Activated T-cell treated with anti-CD3 and anti-CD28 coated beads, Interleukin-2, amount 50 U/mL, for 24 hours (primary cell): ENCODE results near the gene NHSL2.
A peak's percentile ranks its signal among the peaks of the same experiment; 100 is the strongest.

ENCODE experiments used
- DNase-seq: peaks from one replicate; pipeline ENCODE4 v3.0.0-alpha.2; 2020
- H3K27ac Mint-ChIP-seq: 2 replicates; pipeline ENCODE4 v1.8.0; 2020; ENCODE audit warnings: mild to moderate bottlenecking, mixed read lengths
- H3K27me3 Mint-ChIP-seq: 2 replicates; pipeline ENCODE4 v1.8.0; 2020; ENCODE audit warnings: mixed read lengths
- H3K36me3 Mint-ChIP-seq: 2 replicates; pipeline ENCODE4 v1.8.0; 2020; ENCODE audit warnings: low read depth, mixed read lengths
- H3K4me1 Mint-ChIP-seq: 2 replicates; pipeline ENCODE4 v1.8.0; 2020; ENCODE audit warnings: low read depth, mixed read lengths
- H3K4me3 Mint-ChIP-seq: 2 replicates; pipeline ENCODE4 v1.8.0; 2020; ENCODE audit warnings: mild to moderate bottlenecking, moderate library complexity, mixed read lengths
- H3K9me3 Mint-ChIP-seq: 2 replicates; pipeline ENCODE4 v1.8.0; 2020; ENCODE audit warnings: mixed read lengths

NHSL2 gene

DNA sequence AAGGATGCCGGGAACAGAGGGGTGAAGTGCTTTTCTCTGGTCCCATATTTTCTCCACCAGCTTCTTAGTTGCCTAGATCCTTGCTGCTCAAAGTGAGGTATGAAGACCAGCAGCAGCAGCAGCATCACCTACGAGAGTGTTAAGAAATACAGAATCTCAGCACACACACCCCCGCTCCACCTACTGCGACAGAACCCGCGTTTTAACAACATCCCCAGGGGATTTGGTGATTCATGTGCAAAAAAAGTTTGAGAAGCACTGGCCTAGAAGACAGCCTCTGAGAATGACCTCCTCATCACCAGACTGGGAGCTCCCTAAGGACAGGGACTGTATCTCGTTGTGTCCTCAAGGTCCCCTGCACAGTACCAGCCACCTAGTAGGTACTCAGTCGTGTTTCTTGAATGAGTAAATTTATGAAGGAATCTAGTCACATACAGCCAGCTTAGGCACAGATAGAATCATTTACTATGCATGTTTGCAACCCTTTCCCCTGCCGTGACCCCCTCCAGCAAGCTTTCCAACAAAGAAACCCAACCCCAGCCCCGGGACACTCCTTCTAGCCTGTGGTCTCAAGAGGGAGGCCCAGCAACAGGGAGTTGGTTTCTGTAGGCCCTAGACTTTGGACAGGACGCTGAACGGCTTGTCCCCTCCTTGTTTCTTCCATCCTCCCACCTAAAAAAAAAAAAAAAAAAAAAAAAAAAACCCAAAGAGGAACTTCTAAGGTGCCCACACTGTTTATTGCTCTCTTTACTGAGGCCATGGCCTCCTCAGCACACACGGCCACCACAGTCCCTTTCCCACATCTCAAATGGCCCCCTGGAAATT lies 199.6 kb downstream of the NHSL2 start:
- Mint-ChIP-seq H3K9me3 (no peaks in the 10 kb centered on the region), H3K4me3 (no peak overlapping the region), H3K27me3 (peaks cover 65% of the 10 kb centered on the region), H3K27ac (no peak overlapping the region), H3K4me1 (peaks cover 12% of the 10 kb centered on the region), H3K36me3 (no peaks in the 10 kb centered on the region)
- DNase-seq, result no peak

DNA sequence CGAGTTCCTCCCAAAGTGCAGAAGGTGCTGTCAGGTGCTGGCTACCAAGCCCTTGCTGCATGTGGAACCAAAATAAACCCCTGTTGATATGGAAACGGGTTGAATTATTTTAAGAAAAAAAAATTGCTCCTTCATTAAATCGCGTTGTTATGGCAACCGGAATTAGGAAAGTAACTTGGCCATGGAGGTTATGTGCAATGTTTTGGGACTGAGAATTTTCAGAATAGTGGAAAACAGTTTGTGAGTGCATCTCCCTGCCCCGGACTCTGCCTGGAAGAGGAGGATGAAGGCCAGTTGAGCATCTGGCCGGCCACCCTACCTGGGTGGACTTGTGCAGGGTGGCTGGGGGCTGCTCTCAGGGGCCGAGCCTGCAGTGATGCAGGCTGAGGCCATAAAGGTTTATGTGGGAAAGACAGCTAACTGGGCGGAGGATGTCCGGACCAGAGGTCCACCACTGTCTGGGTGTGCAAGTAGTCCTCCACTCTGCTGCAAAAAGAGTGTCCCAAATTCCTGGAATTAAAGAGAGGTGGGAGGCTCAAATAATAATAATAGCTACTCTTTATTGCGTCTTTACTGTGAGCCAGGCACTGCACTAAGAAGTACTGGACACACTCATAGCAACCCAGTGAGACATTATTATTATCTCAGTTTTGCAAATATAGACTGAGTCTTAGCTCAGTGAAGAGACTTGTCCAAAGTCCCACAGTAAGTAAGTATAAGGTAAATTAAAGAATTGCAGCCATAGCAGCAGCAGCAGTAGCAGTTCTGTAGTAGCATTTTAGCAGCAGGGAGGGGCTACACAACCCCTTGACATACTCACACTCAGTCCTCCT lies 200.4 kb downstream of the NHSL2 start:
- no peak for DNase-seq
- H3K27me3 Mint-ChIP-seq, result peaks cover 71% of the 10 kb centered on the region
- H3K27ac Mint-ChIP-seq, result no peak overlapping the region
- H3K36me3 Mint-ChIP-seq, result no peaks in the 10 kb centered on the region
- peaks cover 6% of the 10 kb centered on the region for H3K4me1 Mint-ChIP-seq
- no peaks in the 10 kb centered on the region for H3K9me3 Mint-ChIP-seq
- H3K4me3 Mint-ChIP-seq, result no peak overlapping the region

DNA sequence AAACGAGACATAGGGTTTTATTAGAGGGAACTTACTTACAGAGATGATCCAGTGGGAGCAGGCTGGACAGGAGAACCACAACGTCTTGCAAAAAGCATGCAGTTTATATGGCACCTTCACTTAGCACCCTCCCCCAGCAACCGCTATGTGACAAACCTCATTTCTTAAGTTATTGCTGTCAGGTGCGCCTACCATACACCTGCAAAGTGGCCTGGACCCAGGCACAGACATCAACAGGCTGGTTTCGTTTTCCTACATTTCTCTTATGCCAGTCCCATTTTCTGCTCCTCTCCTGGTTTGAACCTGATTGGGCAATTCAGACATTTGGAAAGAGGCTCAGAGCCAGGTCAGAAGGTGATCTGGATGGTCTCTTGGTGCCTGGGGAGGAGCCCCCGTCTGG lies 202.8 kb downstream of the NHSL2 start:
- peaks cover 72% of the 10 kb centered on the region for H3K27me3 Mint-ChIP-seq
- no peak overlapping the region for H3K4me3 Mint-ChIP-seq
- DNase-seq, result no peak

DNA sequence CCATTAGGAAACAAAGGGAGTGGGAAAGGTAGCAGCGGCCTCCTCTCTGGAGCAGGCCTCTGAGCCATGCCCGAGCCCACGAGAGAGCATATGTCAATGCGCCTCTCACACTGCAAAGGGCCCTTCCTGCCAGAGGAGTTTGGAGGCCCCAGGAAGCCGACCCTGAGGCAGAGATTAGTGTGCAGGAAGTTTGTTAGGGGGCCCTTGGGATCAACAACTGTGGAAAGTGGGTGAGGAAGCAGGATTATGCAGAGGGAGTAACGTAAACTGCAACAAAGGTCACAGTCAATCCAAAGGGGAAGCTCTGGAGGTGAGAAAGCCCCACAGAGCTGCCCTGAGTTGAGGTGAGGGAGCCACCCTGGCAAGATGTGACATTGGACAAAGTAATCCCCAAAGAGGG lies 203.7 kb downstream of the NHSL2 start:
- H3K4me3 Mint-ChIP-seq, result no peak overlapping the region
- no peaks in the 10 kb centered on the region for H3K4me1 Mint-ChIP-seq
- peaks cover 66% of the 10 kb centered on the region for H3K27me3 Mint-ChIP-seq
- no peaks in the 10 kb centered on the region for H3K36me3 Mint-ChIP-seq
- H3K27ac Mint-ChIP-seq, result no peak overlapping the region
- no peak for DNase-seq
- no peaks in the 10 kb centered on the region for H3K9me3 Mint-ChIP-seq

More for the DNA sequence above, 202.8 kb downstream of the NHSL2 start:
- Mint-ChIP-seq H3K9me3 (no peaks in the 10 kb centered on the region), H3K36me3 (no peaks in the 10 kb centered on the region), H3K4me1 (no peaks in the 10 kb centered on the region), H3K27ac (no peak overlapping the region)

DNA sequence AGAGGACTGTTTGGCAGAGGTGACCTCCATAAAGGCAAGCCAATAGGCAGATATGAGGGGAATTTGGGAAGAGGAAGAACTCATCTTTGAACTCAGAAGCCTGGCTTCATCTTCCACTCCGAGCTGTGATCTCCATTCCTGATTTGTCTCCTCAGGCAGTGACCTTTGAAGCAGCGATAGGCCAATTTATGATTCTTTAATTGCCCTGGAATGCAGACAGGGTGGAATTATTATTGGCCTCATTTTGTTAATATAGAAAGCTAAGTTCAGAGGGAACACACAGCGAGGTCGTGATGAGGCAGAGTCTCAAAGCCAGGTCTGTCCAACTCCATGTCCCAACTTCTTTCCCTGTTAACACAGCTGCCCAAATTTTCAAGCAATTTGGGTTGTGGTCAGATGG lies 204.2 kb downstream of the NHSL2 start:
- Mint-ChIP-seq H3K36me3 (no peaks in the 10 kb centered on the region), H3K27me3 (peaks cover 62% of the 10 kb centered on the region), H3K4me1 (no peaks in the 10 kb centered on the region), H3K9me3 (no peaks in the 10 kb centered on the region), H3K4me3 (no peak overlapping the region), H3K27ac (no peak overlapping the region)
- no peak for DNase-seq

DNA sequence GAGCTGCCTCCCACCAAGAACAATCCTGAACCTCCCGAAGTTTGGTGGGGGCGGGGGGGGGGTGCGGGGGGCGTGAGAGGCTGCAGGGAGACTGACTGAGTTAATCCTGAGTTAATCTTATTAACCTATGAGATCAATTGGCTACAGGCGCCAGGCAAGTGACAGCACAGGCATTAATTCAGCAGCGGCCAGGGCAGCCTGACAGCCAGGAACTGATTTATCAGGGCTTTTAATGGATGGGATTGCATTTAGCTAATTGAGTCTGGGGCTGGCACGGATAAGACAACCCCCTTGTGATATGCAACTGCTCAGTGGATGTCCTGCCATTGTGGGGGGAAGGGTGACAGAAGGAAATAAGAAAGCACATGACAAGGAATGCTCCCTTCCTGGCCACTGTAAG lies 204.7 kb downstream of the NHSL2 start:
- H3K27ac Mint-ChIP-seq, result no peak overlapping the region
- H3K4me3 Mint-ChIP-seq, result no peak overlapping the region
- H3K36me3 Mint-ChIP-seq, result no peaks in the 10 kb centered on the region
- no peaks in the 10 kb centered on the region for H3K9me3 Mint-ChIP-seq
- H3K4me1 Mint-ChIP-seq, result no peaks in the 10 kb centered on the region
- no peak for DNase-seq
- peaks cover 62% of the 10 kb centered on the region for H3K27me3 Mint-ChIP-seq

DNA sequence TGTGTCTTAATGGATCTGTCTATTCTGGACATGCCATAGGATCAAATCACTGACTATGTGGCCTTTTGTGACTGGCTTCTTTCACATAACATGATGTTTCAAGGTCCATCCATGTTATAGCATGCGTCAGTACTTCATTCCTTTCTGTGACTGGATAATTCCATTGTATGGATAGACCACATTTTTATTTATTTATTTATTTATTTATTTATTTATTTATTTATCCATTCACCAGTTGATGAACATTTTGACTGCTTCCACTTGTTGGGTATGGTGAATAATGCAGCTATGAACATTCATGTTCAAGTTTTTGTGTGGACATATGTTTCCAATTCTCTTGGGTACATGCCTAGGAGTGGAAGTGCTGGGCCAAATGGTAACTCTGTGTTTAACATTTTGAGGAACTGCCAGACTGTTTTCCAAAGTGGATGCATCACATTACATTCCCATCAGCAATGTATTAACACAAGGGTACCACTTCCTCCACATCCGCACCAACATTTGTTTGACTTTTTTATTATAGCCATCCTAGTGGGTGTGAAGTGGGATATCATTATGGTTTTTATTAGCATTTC lies 207.1 kb downstream of the NHSL2 start:
- H3K9me3 Mint-ChIP-seq, result no peaks in the 10 kb centered on the region
- peaks cover 19% of the 10 kb centered on the region for H3K4me1 Mint-ChIP-seq
- peaks cover 74% of the 10 kb centered on the region for H3K27me3 Mint-ChIP-seq
- no peak overlapping the region for H3K27ac Mint-ChIP-seq
- no peak for DNase-seq
- no peaks in the 10 kb centered on the region for H3K36me3 Mint-ChIP-seq
- H3K4me3 Mint-ChIP-seq, result no peak overlapping the region

DNA sequence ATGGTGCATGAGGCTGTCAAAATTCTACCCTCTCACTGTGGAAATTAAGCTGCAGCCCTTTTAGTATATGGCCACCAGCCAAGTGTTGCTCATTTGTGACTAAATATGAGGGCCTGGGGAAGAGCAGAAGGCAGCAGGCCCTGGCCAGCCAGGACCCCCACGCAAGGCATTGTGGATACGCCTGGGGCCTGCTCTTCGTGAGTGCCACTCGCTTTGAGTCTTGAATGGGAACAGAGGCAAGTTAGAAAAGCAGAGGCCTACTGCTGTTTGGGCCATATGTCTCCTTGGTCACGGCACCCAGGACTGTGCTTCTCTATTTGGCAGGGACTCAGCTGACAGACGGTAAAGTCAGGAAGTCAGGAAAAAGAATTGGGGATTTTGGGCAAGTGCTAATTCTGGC lies 210.2 kb downstream of the NHSL2 start:
- Mint-ChIP-seq H3K27me3 (peaks cover 81% of the 10 kb centered on the region), H3K4me1 (peaks cover 31% of the 10 kb centered on the region), H3K27ac (no peak overlapping the region), H3K4me3 (no peak overlapping the region), H3K36me3 (no peaks in the 10 kb centered on the region), H3K9me3 (no peaks in the 10 kb centered on the region)
- DNase-seq, result no peak

DNA sequence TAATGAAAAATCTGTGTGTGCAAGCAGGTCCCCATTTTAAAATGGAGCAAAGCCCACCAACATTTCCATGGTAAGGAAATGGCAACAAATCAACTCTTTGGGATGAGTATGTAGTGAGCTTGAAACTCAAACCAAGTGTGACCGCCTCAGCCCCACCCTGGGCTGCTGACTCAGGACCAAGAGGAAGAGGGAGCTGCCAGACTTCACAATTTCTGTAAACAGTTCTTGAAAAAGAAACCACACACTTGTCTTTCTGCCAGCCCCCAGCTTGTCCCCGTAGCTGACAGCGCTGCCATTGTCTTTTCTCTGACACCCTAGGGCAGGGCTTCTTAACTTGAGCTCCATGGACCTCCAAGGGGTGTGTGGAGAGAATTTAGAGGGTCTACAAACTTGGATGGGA lies 210.7 kb downstream of the NHSL2 start:
- H3K4me1 Mint-ChIP-seq, result peaks cover 33% of the 10 kb centered on the region
- peaks cover 80% of the 10 kb centered on the region for H3K27me3 Mint-ChIP-seq
- no peak for DNase-seq
- H3K9me3 Mint-ChIP-seq, result no peaks in the 10 kb centered on the region
- no peaks in the 10 kb centered on the region for H3K36me3 Mint-ChIP-seq
- H3K4me3 Mint-ChIP-seq, result no peak overlapping the region
- H3K27ac Mint-ChIP-seq, result peak overlapping the region; percentile 22

DNA sequence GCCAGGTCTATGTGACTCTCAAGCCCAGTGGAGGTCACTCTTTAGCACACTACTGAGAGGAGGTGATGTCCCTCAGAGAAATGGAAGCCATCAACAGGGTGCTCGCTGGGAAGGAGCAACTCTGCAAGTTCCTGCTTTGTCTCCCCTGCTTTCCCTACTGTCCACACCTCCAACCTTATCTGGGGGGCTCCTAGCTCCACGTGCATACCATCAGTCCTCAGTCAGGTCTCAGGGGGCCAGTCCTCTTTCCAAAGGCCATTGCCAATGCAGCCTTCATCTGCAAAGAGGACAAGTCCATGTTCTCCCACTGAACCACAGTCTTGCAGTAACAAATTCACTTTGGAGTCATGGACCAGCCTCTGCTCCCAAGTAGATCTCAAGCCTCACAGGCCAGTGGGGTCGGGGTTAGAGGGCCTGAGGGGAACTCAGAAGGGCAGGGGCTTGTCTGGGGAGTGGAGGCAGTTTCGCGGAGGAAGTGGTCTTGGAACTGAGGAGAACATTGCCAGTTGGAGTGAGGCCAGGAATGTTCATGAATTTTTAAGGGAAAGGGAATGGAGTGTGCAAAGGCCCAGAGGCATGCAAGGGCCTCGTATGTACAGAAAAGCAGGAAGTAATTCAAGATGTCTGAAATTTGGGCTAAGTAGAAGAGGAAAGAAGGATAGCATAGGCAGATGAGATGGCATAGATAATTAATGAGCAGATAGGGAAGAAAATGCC lies 212.1 kb downstream of the NHSL2 start:
- Mint-ChIP-seq H3K27ac (no peak overlapping the region), H3K36me3 (no peaks in the 10 kb centered on the region), H3K9me3 (no peaks in the 10 kb centered on the region), H3K4me3 (no peak overlapping the region), H3K4me1 (peaks cover 37% of the 10 kb centered on the region), H3K27me3 (peaks cover 81% of the 10 kb centered on the region)
- no peak for DNase-seq

DNA sequence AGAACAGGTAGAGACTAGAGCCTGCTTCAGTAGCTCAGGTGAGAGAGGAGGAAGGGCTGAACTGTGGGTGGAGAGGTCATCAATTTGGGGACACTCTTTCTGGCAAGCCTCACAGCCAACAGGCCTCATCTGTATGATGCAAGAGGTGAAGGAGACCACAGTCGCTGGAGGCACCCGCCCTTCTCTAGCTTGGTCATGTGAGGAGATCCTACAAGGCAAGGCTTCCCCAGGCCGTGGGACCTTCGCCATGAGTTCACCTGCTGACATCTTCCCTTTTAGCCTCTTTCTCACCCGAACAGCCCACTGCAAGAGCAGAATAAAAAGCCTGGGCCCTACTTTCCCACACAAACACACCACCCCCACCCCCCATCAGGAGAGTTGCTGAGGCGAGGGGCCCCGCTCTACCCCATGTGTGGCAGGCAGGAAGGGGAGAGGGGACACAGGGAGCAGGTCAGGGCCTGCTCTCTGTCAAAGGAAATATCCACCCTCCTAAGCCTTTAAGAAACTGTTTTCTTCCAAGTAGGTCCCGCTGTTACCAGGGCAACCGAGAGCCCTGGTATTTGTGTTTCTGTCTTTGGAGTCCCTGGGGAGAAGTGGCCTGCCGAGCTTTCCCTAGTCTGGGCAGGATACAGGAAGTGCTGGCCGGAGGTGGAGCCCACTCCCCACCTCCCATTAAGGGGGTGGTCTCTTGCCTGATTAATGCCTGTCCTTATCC lies 213.0 kb downstream of the NHSL2 start:
- Mint-ChIP-seq H3K36me3 (no peaks in the 10 kb centered on the region), H3K9me3 (no peaks in the 10 kb centered on the region), H3K27me3 (peaks cover 79% of the 10 kb centered on the region), H3K27ac (no peak overlapping the region), H3K4me3 (no peak overlapping the region), H3K4me1 (peaks cover 37% of the 10 kb centered on the region)
- DNase-seq, result no peak

DNA sequence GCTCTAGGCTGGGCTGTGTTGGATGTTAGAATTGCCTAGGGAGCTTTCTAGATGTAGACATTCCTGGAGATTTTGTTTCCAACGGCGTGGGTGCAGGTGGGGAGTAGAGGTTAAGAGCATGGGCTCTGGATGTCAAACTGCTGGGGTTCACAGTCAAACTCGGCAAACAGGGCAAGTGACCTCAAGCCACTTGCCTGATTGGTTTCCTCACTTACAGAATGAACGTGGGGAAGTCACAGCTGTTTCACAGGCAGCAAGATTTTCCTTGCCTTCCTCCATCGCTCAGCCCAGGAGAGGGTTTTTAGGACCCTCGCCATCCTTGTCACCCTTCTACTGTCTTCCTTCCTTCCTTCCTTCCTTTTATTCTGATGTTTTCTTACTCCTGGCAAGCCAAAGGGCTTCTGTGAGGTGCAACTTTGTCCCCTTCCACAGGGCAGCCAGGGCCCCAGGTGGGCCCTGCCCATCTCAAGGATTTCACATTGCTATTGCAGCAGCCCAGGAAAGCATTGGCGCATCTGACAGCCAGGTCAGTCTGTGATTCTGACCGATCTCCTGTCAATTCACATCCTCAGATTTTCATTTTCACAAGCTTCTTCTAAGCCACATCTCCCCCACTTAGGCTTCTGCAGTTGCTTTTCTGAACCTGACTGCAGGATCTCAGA lies 214.0 kb downstream of the NHSL2 start:
- Mint-ChIP-seq H3K27ac (no peak overlapping the region), H3K4me3 (no peak overlapping the region), H3K36me3 (no peaks in the 10 kb centered on the region), H3K9me3 (no peaks in the 10 kb centered on the region), H3K27me3 (peaks cover 88% of the 10 kb centered on the region), H3K4me1 (peaks cover 37% of the 10 kb centered on the region)
- DNase-seq, result no peak

DNA sequence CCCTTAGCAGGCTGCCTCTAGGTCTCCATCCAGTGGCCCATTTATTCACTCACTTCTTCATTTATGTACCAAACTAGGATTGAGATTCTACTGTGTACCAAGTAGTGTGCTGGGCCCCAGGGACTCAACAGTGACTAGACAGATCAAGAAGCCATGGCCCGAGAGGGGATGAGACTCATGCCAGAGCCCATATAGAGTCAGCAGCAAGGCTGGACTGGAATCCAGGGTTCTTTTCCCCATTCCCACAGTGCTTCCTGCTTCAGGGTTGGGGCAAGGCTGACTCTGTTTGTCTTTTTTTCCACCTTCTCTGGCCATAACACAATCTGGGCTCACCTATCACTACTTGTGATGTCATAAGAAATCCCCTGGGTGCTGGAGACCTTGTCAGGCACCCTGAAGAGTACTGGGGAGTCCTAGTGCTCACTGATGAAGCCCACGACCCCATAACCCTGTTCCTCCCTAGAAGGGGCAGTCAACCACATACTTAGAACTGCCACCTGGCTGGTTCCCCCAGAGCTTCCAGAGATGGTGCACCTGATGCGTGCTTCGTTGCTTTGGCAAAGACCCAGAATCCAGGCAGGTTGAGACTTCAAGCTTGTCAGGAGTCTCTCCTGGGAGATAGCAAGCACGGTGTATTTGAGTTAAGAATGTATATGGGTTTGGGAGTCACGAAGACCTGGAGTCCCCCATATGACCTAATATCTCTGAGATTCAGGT lies 214.8 kb downstream of the NHSL2 start:
- H3K4me1 Mint-ChIP-seq, result peaks cover 37% of the 10 kb centered on the region
- DNase-seq, result no peak
- peaks cover 90% of the 10 kb centered on the region for H3K27me3 Mint-ChIP-seq
- H3K36me3 Mint-ChIP-seq, result no peaks in the 10 kb centered on the region
- no peak overlapping the region for H3K27ac Mint-ChIP-seq
- H3K4me3 Mint-ChIP-seq, result no peak overlapping the region
- no peaks in the 10 kb centered on the region for H3K9me3 Mint-ChIP-seq
